ENCODE results near the gene TMEM150B. TPM values are rescaled to one million over a fixed set of nuclear protein-coding genes. Genes with fewer than 3 reads are reported as not detected.
A peak's percentile ranks its signal among the peaks of the same experiment; 100 is the strongest.

The TMEM150B gene
- polyA plus RNA-seq, 2 of the 4 experiments (the other 2 are of a cell fraction) = 0.26 to 0.39 TPM

DNA sequence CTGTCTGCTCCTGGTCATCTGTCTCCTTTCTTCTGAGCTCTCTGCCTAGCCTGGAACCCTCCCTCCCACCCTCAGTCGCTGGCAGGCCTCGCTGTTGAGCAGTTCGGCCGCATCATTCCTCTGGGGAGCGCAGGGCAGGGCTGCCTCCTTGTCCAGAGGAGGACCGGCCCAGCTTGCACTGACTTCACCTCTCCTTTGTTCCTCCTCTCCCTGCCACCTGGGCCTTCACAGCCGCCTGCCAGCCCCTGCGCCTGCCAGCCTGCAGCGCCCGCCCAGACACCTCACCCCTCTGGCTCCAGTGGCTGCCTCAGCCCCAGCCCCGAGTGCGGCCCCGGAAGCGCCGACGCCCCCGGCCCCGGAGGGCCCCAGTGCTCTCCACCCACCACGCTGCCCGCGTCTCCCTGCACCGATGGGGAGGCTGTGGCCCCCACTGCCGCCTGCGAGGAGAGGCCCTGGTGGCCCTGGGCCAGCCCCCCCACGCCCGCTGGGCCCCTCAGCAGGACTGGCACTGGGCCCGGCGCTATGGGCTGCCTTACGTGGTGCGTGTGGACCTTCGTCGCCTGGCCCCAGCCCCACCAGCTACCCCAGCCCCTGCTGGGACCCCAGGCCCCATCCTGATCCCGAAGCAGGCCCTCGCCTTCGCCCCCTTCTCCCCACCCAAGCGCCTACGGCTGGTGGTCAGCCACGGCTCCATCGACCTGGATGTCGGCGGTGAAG is 21.7 kb upstream of the TMEM150B start (continued):
- no peak for TF ChIP-seq POLR2AphosphoS2 (conservative IDR thresholded peaks at IDR 0.05; ENCODE audit: low read length)
- no peak for TF ChIP-seq NFE2L2 (conservative IDR thresholded peaks at IDR 0.05; ENCODE audit: low read length)
- no peak for TF ChIP-seq RARB (CRISPR knock-in tag; IDR thresholded peaks at IDR 0.05)
- no peak for TF ChIP-seq TFCP2L1 (CRISPR knock-in tag; IDR thresholded peaks at IDR 0.05)
- TF ChIP-seq HOXB5 (CRISPR knock-in tag; IDR thresholded peaks at IDR 0.05) = no peak
- TF ChIP-seq HDAC2 (IDR thresholded peaks at IDR 0.05) = no peak

DNA sequence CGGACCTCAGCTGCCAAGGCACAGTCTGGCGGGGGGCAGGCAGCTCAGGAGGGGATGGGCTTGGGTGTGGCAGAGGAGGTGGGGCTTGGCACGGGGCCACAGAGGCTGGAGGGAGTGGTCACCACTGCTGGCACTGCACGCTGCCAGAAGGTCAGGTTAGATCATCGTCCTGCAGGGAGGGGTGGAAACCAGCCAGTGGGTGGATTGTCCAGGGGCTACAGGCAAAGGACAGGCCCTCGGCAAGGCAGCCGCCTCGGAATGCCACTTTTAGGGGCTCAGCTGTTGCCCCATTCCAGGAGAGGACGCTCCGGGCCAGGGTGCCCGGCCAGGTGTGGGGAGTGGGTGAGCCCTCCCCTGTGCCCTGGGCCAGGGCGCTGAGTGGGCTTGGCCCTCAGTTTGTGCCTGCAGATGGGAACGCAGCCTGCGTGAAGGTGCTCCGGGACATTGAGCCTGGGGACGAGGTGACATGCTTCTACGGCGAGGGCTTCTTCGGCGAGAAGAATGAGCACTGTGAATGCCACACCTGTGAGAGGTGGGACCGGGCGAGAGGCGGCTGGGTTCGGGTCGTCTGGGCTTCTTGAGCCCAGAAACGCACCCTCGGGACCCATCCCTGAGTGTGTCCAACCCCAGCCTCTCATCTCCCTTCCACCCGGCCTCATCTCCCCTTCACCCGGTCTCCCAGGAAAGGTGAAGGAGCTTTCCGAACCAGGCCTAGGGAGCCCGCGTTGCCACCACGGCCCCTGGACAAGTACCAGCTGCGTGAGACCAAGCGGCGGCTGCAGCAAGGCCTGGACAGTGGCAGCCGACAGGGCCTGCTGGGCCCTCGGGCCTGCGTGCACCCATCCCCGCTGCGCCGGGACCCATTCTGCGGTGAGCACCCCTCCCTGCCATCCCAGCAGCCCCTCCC is 20.9 kb upstream of the TMEM150B start:
- ATAC-seq = peak; percentile 5 to 31; a peak in 4 of 6 replicates
- WGBS (ENCODE audit: missing lambda C conversion rate) = 83% methylated on average over 43 of the region's 43 CpGs
- DNase-seq (ENCODE audit: low read depth in 1 of 2, low spot score in 1 of 2) = peak in 1 of 2 experiments; percentile 72

DNA sequence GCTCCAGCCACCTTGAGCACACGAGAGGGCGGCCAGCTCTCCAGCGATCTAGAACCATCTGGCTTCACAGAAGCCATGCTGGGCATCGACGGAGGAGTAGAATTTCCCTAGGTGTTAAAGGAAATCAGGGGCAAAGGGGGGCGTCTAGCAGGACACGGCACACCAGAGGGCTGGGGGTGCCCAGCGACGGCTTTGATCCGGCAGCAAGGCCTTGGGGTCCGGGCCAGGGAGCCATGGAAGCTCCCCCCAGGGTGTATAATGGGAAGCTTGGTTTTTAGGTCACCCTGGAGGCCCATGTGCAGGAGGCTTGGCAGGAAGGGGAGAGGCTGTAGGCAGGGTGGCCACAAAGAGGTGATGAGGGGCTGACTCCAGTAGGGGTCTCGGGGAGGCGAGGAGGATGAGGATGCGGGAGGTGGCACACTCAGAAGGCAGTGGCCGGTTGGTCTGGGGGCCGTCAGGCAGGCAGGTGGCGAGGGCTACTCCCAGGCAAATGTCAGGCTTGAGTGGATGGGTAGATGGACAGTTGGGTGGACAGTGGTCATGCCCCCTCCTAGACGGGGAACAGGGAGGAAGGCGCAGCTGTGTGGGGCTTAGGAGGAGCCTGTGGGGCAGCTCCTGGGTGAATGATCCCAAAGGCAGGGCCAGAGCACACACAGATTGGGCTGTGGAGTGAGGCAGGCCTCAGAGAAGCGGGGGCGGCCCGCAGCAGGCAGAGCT is 20.1 kb upstream of the TMEM150B start:
- WGBS (ENCODE audit: missing lambda C conversion rate) = 87% methylated on average over 22 of the region's 22 CpGs
- ATAC-seq (peak; percentile 6 to 9; a peak in 4 of 6 replicates), FAIRE-seq (no peak), DNase-seq (ENCODE audit: low read depth in 1 of 2, low spot score in 1 of 2) (no peak)
- peak overlapping the region; percentile 11; the same call in 1 of the 3 replicates for H3K4me2 ChIP-seq
- TF ChIP-seq HOXB13 (CRISPR knock-in tag; IDR thresholded peaks at IDR 0.05; ENCODE audit: low read depth) = no peak
- TF ChIP-seq CEBPB (IDR thresholded peaks at IDR 0.05) = no peak
- no peak for TF ChIP-seq ZC3H11A (IDR thresholded peaks at IDR 0.05)
- TF ChIP-seq GATA3 (IDR thresholded peaks at IDR 0.05; ENCODE audit: borderline replicate concordance) = no peak
- TF ChIP-seq BHLHE40 (IDR thresholded peaks at IDR 0.05; ENCODE audit: low read depth, low read length) = no peak
- TF ChIP-seq NPAS2 (CRISPR knock-in tag; IDR thresholded peaks at IDR 0.05; ENCODE audit: borderline replicate concordance) = no peak
- no peak for TF ChIP-seq PHF8 (IDR thresholded peaks at IDR 0.05; ENCODE audit: borderline replicate concordance, low read depth)
- TF ChIP-seq, protein P1, sequence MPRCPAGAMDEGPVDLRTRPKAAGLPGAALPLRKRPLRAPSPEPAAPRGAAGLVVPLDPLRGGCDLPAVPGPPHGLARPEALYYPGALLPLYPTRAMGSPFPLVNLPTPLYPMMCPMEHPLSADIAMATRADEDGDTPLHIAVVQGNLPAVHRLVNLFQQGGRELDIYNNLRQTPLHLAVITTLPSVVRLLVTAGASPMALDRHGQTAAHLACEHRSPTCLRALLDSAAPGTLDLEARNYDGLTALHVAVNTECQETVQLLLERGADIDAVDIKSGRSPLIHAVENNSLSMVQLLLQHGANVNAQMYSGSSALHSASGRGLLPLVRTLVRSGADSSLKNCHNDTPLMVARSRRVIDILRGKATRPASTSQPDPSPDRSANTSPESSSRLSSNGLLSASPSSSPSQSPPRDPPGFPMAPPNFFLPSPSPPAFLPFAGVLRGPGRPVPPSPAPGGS (IDR thresholded peaks at IDR 0.05) = no peak
- no peak for TF ChIP-seq JUNB (IDR thresholded peaks at IDR 0.05)
- TF ChIP-seq KDM1A (IDR thresholded peaks at IDR 0.05; ENCODE audit: low read depth) = no peak
- TF ChIP-seq CBX8 (IDR thresholded peaks at IDR 0.05) = no peak
- no peak for TF ChIP-seq SREBF2 (IDR thresholded peaks at IDR 0.05)
- no peak for TF ChIP-seq EHMT2 (IDR thresholded peaks at IDR 0.05; ENCODE audit: low read depth)
- TF ChIP-seq, protein P2, sequence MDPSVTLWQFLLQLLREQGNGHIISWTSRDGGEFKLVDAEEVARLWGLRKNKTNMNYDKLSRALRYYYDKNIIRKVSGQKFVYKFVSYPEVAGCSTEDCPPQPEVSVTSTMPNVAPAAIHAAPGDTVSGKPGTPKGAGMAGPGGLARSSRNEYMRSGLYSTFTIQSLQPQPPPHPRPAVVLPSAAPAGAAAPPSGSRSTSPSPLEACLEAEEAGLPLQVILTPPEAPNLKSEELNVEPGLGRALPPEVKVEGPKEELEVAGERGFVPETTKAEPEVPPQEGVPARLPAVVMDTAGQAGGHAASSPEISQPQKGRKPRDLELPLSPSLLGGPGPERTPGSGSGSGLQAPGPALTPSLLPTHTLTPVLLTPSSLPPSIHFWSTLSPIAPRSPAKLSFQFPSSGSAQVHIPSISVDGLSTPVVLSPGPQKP (IDR thresholded peaks at IDR 0.05; ENCODE audit: low read depth, low read length) = no peak
- no peak for TF ChIP-seq POLR2A (IDR thresholded peaks at IDR 0.05; ENCODE audit: low read length)
- no peak for TF ChIP-seq NR3C1 (IDR thresholded peaks at IDR 0.05)
- no peak for TF ChIP-seq EP300 (IDR thresholded peaks at IDR 0.05)
- TF ChIP-seq MYC (IDR thresholded peaks at IDR 0.05; ENCODE audit: borderline replicate concordance, low read length) = no peak
- TF ChIP-seq, protein P3, sequence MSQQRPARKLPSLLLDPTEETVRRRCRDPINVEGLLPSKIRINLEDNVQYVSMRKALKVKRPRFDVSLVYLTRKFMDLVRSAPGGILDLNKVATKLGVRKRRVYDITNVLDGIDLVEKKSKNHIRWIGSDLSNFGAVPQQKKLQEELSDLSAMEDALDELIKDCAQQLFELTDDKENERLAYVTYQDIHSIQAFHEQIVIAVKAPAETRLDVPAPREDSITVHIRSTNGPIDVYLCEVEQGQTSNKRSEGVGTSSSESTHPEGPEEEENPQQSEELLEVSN (IDR thresholded peaks at IDR 0.05; ENCODE audit: borderline replicate concordance, low read depth) = no peak
- TF ChIP-seq, protein P4, sequence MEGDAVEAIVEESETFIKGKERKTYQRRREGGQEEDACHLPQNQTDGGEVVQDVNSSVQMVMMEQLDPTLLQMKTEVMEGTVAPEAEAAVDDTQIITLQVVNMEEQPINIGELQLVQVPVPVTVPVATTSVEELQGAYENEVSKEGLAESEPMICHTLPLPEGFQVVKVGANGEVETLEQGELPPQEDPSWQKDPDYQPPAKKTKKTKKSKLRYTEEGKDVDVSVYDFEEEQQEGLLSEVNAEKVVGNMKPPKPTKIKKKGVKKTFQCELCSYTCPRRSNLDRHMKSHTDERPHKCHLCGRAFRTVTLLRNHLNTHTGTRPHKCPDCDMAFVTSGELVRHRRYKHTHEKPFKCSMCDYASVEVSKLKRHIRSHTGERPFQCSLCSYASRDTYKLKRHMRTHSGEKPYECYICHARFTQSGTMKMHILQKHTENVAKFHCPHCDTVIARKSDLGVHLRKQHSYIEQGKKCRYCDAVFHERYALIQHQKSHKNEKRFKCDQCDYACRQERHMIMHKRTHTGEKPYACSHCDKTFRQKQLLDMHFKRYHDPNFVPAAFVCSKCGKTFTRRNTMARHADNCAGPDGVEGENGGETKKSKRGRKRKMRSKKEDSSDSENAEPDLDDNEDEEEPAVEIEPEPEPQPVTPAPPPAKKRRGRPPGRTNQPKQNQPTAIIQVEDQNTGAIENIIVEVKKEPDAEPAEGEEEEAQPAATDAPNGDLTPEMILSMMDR (IDR thresholded peaks at IDR 0.05) = no peak
- no peak overlapping the region for H3K4me3 ChIP-seq
- POLR2A ChIA-PET = interaction anchor here (1.0 kb wide), 1 partner anchor 62 kb away, joined by 4 read pairs; the partner anchor contains the start of gene UBE2S
- CTCF ChIA-PET = interaction anchor here (0.9 to 3.1 kb wide), 12 partner anchors 7 to 205 kb away, joined by 3 to 11 read pairs (median 4); partner anchors contain the start of genes DNAAF3 and TMEM238
- H3K4me1 ChIP-seq = peaks cover 26% of the 10 kb centered on the region
- H3K9me3 ChIP-seq = no peaks in the 10 kb centered on the region
- peak overlapping the region in 1 of 2 experiments; percentile 61; a peak in 3 of 6 replicates for H3K27ac ChIP-seq

More for the DNA sequence above, 20.9 kb upstream of the TMEM150B start:
- H3K4me1 ChIP-seq = peaks cover 26% of the 10 kb centered on the region
- no peak overlapping the region for H3K4me3 ChIP-seq
- no peaks in the 10 kb centered on the region for H3K9me3 ChIP-seq
- no peak for FAIRE-seq
- TF ChIP-seq ESRRA (IDR thresholded peaks at IDR 0.05; ENCODE audit: borderline replicate concordance, low read length) = no peak
- TF ChIP-seq BHLHE40 (IDR thresholded peaks at IDR 0.05; ENCODE audit: low read depth, low read length) = no peak
- no peak for TF ChIP-seq ZSCAN20 (CRISPR knock-in tag; IDR thresholded peaks at IDR 0.05)
- POLR2A ChIA-PET = interaction anchor here (1.0 kb wide), 1 partner anchor 62 kb away, joined by 4 read pairs; the partner anchor contains the start of gene UBE2S
- peak overlapping the region in 1 of 2 experiments; percentile 61; a peak in 3 of 6 replicates for H3K27ac ChIP-seq
- H3K4me2 ChIP-seq = peak overlapping the region; percentile 11; the same call in 1 of the 3 replicates
- CTCF ChIA-PET = interaction anchor here (0.9 to 3.4 kb wide), 11 partner anchors 11 to 205 kb away, joined by 3 to 27 read pairs (median 5); partner anchors contain the start of genes DNAAF3 and TMEM238

Data from A549 (cell line).